Activated naive CD4-positive, alpha-beta T cell treated with anti-CD3 and anti-CD28 coated beads, Interleukin-2, amount 50 U/mL, for 72 hours (primary cell): ENCODE data around the gene KRT77. TPM values are rescaled to one million over a fixed set of nuclear protein-coding genes. Genes with fewer than 3 reads are reported as not detected.
A peak's percentile ranks its signal among the peaks of the same experiment; 100 is the strongest.

Experiments used
- ATAC-seq, 2 donors: fragments of 150-1000 bp; cut with Tn5 transposase; 2 replicates each; pipeline ENCODE4 v1.10.0; 2021; ENCODE audit warnings: mild to moderate bottlenecking in 2 of 2, moderate library complexity in 2 of 2
- DNase-seq, 2 donors: peaks; one replicate each; pipeline ENCODE4 v3.0.0; 2021 to 2022; ENCODE audit warnings: low spot score in 2 of 2
- H3K27ac Mint-ChIP-seq, 2 donors: one replicate each; pipeline ENCODE4 v1.8.0; 2022; ENCODE audit warnings: mild to moderate bottlenecking in 2 of 2, mixed read lengths in 2 of 2
- H3K36me3 Mint-ChIP-seq, 2 donors: one replicate each; pipeline ENCODE4 v1.8.0; 2022; ENCODE audit warnings: mixed read lengths in 2 of 2
- H3K9me3 Mint-ChIP-seq, 2 donors: one replicate each; pipeline ENCODE4 v1.8.0; 2022; ENCODE audit warnings: mixed read lengths in 2 of 2
- total RNA-seq, 2 donors: library from RNA; stranded (reverse); gene quantifications; one replicate each; pipeline ENCODE4 v1.2.3, GENCODE V29; 2022

Gene KRT77
- total RNA-seq, 2 donors from 2014 or later, result not detected

- Mint-ChIP-seq H3K9me3 (no peaks in the 10 kb centered on the region), H3K36me3 (no peaks in the 10 kb centered on the region), H3K27ac (no peak overlapping the region)
- ATAC-seq, result no peak
- no peak for DNase-seq
Measured at GRCh38 chr12:52702338-52702737, 986 bp downstream of the KRT77 start.

GRCh38 chr12:52701281-52701680, 2.0 kb downstream of the KRT77 start:
- Mint-ChIP-seq H3K36me3 (no peaks in the 10 kb centered on the region), H3K9me3 (no peaks in the 10 kb centered on the region), H3K27ac (no peak overlapping the region)
- ATAC-seq (no peak), DNase-seq (no peak)

DNA sequence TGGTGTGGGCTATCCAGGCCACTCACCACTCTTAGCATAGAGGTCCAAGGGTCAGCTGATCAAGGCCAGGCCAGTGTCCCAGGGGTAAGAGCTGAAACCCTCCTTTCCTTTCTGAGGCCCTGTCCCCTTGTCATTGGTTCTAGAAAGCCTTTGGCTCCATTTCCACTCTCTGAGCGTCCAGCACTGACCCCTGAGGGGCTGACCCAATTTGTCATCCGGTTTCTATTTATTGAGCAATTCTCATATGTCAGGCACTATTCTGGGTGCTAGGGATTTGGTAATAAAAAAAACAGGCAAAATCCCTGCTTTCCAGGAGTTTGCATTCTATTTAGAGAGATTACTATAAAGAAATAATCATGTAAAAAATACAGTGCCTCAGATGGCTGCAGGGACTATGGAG, 3.4 kb downstream of the KRT77 start:
- H3K27ac Mint-ChIP-seq, result no peak overlapping the region
- DNase-seq (no peak), ATAC-seq (no peak)
- no peaks in the 10 kb centered on the region for H3K9me3 Mint-ChIP-seq
- no peaks in the 10 kb centered on the region for H3K36me3 Mint-ChIP-seq

DNA sequence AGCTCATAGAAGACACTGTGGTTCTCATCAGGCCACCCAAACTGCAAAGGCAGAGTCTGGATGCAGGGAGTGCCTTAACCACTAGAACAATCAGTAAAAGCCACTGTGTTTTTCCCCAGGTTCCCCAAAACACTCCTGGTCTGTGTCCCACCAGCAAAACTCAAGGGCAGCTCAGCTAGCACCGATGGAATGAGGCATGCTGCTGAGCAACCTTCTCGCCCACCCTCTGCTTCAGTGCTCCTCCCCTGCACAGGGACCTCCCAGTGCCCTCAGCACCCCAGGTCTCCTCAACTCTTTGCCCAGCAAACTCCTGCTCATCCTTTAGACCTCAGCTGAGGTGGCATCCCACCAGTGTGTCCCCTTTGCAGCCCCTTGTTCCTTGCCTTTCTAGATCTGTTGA, 4.0 kb downstream of the KRT77 start:
- Mint-ChIP-seq H3K36me3 (no peaks in the 10 kb centered on the region), H3K27ac (no peak overlapping the region), H3K9me3 (no peaks in the 10 kb centered on the region)
- no peak for DNase-seq
- ATAC-seq, result no peak

DNA sequence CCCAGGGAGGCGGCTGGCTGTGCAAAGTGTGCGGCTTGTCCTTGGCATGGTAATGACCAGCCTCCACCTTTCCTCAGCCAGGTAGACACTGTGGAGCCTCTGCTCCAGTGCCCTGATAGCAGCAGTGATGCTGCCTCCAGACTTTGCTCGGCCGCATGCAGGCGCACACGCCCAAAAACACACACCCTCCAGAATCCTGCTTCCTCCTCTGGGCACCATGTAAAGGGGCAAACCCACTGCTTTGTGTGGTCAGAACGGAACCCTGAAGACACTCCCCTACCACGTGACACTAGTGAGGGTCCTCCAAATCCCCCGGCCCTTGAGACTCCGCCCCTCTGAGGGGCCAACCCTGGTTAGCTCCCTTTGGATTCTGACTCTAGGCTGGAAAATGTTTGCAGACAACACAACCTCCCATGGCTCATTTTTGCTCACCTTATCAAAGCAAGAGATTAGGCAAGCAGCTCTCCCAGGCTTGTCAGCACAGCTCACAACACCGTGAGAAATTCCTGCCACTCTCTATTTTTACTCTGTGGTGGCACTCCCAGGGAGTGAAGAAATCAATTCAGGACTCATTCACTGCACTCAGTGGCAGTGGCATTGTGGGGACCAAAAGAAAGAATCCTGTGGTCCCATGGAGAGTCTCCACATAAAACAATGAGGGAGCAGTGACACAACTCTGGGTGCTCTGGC, 4.5 kb downstream of the KRT77 start:
- ATAC-seq (no peak), DNase-seq (no peak)
- H3K36me3 Mint-ChIP-seq, result no peaks in the 10 kb centered on the region
- H3K27ac Mint-ChIP-seq, result no peak overlapping the region
- no peaks in the 10 kb centered on the region for H3K9me3 Mint-ChIP-seq

- H3K9me3 Mint-ChIP-seq, result no peaks in the 10 kb centered on the region
- DNase-seq (no peak), ATAC-seq (no peak)
- H3K36me3 Mint-ChIP-seq, result no peaks in the 10 kb centered on the region
- H3K27ac Mint-ChIP-seq, result no peak overlapping the region
Measured at GRCh38 chr12:52697058-52697582, 6.2 kb downstream of the KRT77 start.

GRCh38 chr12:52696588-52696987, 6.7 kb downstream of the KRT77 start:
- no peaks in the 10 kb centered on the region for H3K36me3 Mint-ChIP-seq
- ATAC-seq, result no peak
- DNase-seq, result no peak
- H3K9me3 Mint-ChIP-seq, result no peaks in the 10 kb centered on the region
- H3K27ac Mint-ChIP-seq, result no peak overlapping the region

GRCh38 chr12:52695039-52695438, 8.3 kb downstream of the KRT77 start:
- no peaks in the 10 kb centered on the region for H3K36me3 Mint-ChIP-seq
- ATAC-seq, result no peak

DNA sequence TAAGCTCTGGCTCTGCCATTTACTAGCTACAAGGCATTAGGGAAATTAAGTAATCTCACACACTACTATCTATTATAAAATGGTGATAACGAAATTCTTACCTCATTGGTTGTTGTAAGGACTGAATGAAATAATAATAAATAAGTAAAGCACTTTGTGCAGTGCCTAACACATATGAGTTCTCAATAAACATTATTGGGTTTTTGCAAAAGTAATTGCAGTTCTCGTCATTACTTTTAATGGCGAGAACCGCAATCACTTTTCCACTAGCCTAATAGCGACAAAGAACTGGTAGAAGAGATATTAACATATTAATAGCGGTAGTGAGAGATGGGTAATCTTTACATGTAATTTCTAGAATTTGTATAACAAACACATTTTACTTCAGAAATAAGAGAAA, 9.2 kb downstream of the KRT77 start:
- Mint-ChIP-seq H3K9me3 (no peaks in the 10 kb centered on the region), H3K27ac (no peak overlapping the region), H3K36me3 (no peaks in the 10 kb centered on the region)
- no peak for DNase-seq
- no peak for ATAC-seq

More at GRCh38 chr12:52695039-52695438, 8.3 kb downstream of the KRT77 start:
- Mint-ChIP-seq H3K9me3 (no peaks in the 10 kb centered on the region), H3K27ac (no peak overlapping the region)
- DNase-seq, result no peak

DNA sequence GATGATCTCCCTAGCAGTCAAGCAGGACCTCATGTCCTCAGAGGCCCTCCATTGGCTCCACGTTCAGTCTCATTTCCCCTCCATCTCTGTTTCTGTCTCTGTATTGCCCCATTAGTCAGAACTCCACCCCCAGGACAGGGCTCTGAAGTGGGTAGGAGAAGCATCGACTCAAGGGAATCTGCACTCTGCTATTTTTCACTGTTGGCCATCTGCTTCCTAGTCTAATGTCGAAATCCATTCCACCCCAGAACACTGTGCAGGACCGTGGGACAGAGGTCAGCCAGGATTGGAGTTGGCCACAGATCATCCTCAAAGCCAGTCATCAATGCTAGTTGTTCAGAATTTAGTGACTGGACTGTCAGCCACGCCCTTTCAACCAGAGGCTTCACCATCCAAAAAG, 10.1 kb downstream of the KRT77 start:
- no peaks in the 10 kb centered on the region for H3K9me3 Mint-ChIP-seq
- H3K36me3 Mint-ChIP-seq, result no peaks in the 10 kb centered on the region
- H3K27ac Mint-ChIP-seq, result no peak overlapping the region
- ATAC-seq (no peak), DNase-seq (no peak)

DNA sequence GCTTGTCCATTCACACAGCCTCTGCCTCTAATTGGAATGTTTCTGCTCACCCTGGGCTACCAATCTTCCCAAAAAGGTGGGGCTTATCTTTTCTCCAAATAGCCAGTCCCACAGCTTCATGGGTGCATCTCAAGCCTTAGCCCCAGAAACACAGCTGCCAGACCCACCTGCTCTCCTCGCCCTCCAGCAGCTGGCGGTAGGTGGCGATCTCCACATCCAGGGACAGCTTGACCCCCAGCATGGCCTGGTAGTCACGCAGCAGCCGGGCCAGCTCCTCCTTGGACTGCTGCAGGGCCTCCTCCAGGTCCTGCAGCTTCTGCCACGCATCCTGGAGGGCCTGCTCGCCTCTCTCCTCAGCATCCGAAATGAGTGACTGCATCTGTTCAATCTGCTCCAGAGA, 11.1 kb downstream of the KRT77 start:
- Mint-ChIP-seq H3K27ac (no peak overlapping the region), H3K9me3 (no peaks in the 10 kb centered on the region), H3K36me3 (no peaks in the 10 kb centered on the region)
- no peak for DNase-seq
- no peak for ATAC-seq

- no peak for ATAC-seq
- no peak for DNase-seq
- H3K27ac Mint-ChIP-seq, result peak overlapping the region in 1 of 2 donors; percentile 59
- H3K36me3 Mint-ChIP-seq, result no peaks in the 10 kb centered on the region
- H3K9me3 Mint-ChIP-seq, result no peaks in the 10 kb centered on the region
Measured at GRCh38 chr12:52691841-52692150, 11.5 kb downstream of the KRT77 start.

DNA sequence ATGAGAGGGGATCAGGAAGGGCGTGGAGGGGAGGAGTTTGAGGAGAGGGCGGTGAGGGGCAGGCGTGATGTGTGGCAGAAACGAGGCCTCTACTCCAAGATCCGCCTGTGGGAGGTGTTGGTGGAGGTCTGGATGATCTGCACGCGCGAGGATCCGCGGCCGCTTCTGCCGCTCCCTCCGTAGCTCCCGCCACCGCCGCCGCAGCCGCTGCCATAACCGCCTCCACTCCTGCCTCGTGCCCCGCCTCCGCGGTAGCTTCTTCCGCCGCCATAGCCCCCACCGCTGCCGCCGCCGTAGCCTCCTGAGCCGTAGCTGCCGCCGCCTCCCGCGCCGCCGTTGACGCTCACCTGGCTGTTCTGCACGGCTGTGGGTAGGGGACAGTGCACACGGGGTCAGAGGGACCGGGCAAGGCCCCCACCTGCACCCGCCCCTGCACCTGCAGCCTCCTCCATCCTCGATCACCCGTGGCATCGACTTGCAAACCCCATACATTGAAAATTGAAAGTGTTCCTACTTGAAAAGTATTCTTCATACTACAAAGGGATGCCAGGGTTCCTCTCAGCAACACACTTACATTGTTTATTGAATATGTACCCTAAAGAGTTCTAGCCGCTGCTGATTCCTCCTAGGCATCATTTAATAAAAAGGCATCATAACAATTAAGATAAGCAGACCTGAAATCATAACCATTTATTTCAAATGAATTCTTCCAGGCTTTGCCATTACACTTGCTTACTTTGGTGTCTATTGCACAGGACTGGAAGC, 12.1 kb downstream of the KRT77 start:
- no peaks in the 10 kb centered on the region for H3K9me3 Mint-ChIP-seq
- ATAC-seq (peak; percentile 73 to 81), DNase-seq (peak in 1 of 2 donors; percentile 47)
- peak overlapping the region in 1 of 2 donors; percentile 59 for H3K27ac Mint-ChIP-seq
- no peaks in the 10 kb centered on the region for H3K36me3 Mint-ChIP-seq

DNA sequence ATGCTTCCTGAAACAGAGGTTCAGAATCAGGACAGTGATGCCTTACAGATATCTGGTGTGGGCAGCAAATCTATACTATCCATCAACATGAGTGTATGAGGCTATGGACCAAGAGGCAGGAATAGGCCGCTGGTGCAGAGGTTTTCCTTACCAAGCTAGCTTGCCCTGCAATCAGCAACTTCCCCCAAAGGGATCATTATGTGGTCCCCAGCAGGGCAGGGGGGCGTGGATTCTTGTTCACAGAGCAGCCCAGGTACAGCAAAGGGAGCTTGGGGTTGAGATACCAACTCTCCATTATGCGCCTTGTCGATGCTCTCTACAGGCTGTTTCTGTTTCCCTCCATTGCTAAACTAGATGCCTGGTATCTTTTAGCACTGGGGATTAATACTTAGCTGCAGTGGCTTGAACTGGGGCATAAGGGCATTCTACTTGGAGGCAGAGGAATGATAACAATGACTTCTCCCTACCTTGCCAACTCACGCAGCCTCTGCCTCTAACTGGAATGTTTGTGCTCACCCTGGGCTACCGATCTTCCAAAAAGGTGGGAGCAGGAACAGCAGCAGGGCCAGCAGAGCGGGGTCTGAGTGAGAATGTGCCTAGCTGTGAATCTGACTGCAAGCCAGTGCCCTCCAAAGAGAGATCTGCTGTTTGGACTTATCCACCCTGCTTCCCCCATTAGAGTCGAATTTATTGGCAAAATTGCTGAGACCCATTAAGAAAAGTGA, 12.8 kb downstream of the KRT77 start:
- no peak for DNase-seq
- H3K36me3 Mint-ChIP-seq, result no peaks in the 10 kb centered on the region
- peak in 1 of 2 donors; percentile 16 for ATAC-seq
- no peaks in the 10 kb centered on the region for H3K9me3 Mint-ChIP-seq
- peak overlapping the region in 1 of 2 donors; percentile 59 for H3K27ac Mint-ChIP-seq

- ATAC-seq, result no peak
- Mint-ChIP-seq H3K27ac (no peak overlapping the region), H3K9me3 (no peaks in the 10 kb centered on the region), H3K36me3 (no peaks in the 10 kb centered on the region)
- DNase-seq, result no peak
Measured at GRCh38 chr12:52689936-52690335, 13.4 kb downstream of the KRT77 start.

- H3K27ac Mint-ChIP-seq, result no peak overlapping the region
- H3K36me3 Mint-ChIP-seq, result no peaks in the 10 kb centered on the region
- no peaks in the 10 kb centered on the region for H3K9me3 Mint-ChIP-seq
- DNase-seq, result no peak
- ATAC-seq, result no peak
Measured at GRCh38 chr12:52689239-52689638, 14.1 kb downstream of the KRT77 start.

- DNase-seq (no peak), ATAC-seq (no peak)
- no peaks in the 10 kb centered on the region for H3K36me3 Mint-ChIP-seq
- no peak overlapping the region for H3K27ac Mint-ChIP-seq
- no peaks in the 10 kb centered on the region for H3K9me3 Mint-ChIP-seq
Measured at GRCh38 chr12:52688481-52688880, 14.8 kb downstream of the KRT77 start.
